ENCODE results near the gene RILPL2.
"Not testable (repeated sequence)": the region's sequence is repeated elsewhere in the genome, so short reads cannot be mapped to it uniquely, and the experiment has no call there.

The RILPL2 gene

DNA sequence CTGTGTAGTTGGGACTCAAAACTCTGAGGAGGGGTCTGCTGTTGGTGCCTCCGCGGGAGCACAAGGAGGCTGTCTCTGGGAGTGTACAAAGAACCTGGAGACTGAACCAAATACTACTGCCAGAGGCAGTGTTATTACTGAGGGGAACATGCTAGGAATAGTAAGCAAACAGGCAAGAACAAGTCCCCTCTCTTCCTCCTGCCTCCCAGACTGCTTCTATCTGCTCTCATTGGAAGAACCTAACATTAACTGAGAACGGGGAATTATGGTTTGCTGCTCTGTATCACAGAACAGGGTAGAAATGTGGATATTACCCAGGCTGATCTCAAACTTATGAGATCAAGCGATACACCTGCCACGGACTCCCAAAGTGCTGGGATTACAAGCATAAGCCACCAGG, 57.1 kb downstream of the RILPL2 start:
- TF ChIP-seq ZFX (IDR thresholded peaks at IDR 0.05), result no peak
- TF ChIP-seq, protein P1, sequence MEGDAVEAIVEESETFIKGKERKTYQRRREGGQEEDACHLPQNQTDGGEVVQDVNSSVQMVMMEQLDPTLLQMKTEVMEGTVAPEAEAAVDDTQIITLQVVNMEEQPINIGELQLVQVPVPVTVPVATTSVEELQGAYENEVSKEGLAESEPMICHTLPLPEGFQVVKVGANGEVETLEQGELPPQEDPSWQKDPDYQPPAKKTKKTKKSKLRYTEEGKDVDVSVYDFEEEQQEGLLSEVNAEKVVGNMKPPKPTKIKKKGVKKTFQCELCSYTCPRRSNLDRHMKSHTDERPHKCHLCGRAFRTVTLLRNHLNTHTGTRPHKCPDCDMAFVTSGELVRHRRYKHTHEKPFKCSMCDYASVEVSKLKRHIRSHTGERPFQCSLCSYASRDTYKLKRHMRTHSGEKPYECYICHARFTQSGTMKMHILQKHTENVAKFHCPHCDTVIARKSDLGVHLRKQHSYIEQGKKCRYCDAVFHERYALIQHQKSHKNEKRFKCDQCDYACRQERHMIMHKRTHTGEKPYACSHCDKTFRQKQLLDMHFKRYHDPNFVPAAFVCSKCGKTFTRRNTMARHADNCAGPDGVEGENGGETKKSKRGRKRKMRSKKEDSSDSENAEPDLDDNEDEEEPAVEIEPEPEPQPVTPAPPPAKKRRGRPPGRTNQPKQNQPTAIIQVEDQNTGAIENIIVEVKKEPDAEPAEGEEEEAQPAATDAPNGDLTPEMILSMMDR (conservative IDR thresholded peaks at IDR 0.05), result no peak
- H3K27ac ChIP-seq, result peak overlapping the region; percentile 50

DNA sequence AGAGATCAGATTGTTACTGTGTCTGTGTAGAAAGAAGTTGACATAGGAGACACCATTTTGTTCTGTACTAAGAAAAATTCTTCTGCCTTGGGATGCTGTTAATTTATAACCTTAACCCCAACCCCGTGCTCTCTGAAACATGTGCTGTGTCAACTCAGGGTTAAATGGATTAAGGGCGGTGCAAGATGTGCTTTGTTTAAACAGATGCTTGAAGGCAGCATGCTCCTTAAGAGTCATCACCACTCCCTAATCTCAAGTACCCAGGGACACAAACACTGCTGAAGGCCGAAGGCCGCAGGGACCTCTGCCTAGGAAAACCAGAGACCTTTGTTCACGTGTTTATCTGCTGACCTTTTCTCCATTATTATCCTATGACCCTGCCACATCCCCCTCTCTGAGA, 64.1 kb downstream of the RILPL2 start:
- H3K27ac ChIP-seq, result not testable (repeated sequence)

DNA sequence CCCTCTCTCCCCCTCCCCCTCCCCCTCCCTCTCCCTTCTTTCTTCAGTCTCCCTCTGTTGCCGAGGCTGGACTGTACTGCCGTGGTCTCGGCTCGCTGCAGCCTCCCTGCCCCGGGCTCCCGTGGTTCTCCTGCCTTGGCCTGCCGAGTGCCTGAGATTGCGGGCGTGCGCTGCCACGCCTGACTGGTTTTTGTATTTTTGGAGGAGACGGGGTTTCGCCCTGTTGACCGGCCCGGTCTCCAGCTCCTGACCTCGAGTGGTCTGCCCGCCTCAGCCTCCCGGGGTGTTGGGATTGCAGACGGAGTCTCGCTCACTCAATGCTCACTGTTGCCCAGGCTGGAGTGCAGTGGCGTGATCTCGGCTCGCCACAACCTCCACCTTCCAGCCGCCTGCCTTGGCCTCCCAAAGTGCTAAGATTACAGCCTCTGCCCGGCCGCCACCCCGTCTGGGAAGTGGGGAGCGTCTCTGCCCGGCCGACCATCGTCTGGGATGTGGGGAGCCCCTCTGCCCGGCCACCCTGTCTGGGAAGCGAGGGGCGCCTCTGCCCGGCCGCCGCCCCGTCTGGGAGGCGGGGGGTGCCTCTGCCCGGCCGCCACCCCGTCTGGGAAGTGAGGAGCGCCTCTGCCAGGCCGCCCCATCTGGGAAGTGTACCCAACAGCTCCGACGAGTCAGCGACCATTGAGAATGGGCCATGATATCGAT, 64.7 kb downstream of the RILPL2 start:
- H3K27ac ChIP-seq, result not testable (repeated sequence)

DNA sequence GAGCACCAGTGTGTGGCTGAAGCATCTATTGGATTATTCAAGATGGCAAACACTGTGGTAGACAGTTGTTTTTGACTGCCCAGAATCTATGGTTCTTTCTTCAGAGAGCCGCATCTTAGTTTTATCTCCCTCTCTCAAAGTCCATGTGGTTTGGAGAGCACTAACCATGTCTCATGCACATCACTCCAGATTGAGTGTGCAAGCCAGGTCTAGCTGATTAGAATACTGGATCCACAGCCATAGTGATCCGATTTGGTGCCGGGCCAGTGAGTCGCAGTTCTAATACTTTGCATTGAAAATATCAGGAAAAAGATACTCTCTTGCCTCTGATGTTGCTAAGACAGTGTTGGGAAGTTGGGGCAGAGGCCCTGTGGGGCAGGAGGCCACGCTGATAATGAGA, 67.3 kb downstream of the RILPL2 start:
- TF ChIP-seq ZFX (IDR thresholded peaks at IDR 0.05), result no peak
- TF ChIP-seq, protein P1 (conservative IDR thresholded peaks at IDR 0.05), result no peak

DNA sequence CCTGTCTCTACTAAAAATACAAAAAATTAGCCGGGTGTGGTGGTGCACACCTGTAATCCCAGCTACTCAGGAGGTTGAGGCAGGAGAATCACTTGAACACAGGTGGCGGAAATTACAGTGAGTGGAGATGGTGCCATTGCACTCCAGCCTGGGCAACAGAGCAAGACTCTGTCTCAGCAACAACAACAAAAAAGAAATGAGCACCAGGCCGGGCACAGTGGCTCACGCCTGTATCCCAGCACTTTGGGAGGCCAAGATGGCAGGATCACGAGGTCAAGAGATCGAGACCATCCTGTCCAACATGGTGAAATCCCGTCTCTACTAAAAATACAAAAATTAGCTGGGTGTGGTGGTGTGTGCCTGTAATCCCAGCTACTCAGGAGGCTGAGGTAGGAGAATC, 68.1 kb downstream of the RILPL2 start:
- not testable (repeated sequence) for H3K27ac ChIP-seq

More for the DNA sequence above, 67.3 kb downstream of the RILPL2 start:
- no peak overlapping the region for H3K27ac ChIP-seq

DNA sequence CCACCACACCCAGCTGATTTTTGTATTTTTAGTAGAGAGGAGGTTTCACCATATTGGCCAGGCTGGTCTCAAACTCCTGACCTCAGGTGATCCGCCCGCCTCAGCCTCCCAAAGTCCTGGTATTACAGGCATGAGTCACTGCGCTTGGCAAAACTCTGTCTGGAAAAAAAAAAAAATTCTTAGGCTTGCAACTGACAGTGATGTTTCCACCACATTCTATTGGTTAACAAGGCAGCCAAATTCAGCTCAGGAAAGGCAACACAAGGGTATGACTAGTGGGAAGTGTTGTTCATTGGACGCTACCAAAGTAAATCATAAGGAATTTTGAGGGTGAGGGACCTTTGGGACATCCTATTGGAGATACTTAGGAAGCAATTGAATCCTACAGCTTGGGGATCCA, 69.0 kb downstream of the RILPL2 start:
- H3K27ac ChIP-seq, result no peak overlapping the region
- TF ChIP-seq, protein P1 (conservative IDR thresholded peaks at IDR 0.05), result no peak
- no peak for TF ChIP-seq ZFX (IDR thresholded peaks at IDR 0.05)

All from C4-2B (cell line).